Calu3 (cell line): Measurements from ENCODE around the gene PLK2. TPM values are rescaled to one million over a fixed set of nuclear protein-coding genes. Genes with fewer than 3 reads are reported as not detected.

Source experiments
- BruUV-seq: library from RNA; stranded (reverse); fragments of 400-500 nt; replicated peaks from 2 replicates; lab custom pipeline; 2021; lab: Mats Ljungman, UMichigan
- CTCF ChIA-PET: fragments of 300-600 bp; sonication (Branson Sonifier 250); formaldehyde crosslinking; loops from one replicate; lab custom pipeline; 2022; ENCODE audit warnings: antibody characterized with exemption; lab: Charles Lee
- DNase-seq: peaks from one replicate; pipeline ENCODE4 v3.0.0; 2022
- H3K27ac Mint-ChIP-seq: one replicate; pipeline ENCODE4 v1.8.0; 2022; ENCODE audit warnings: mixed read lengths; ENCODE audit not compliant: unreplicated experiment
- H3K27me3 Mint-ChIP-seq: one replicate; pipeline ENCODE4 v1.8.0; 2022; ENCODE audit warnings: mixed read lengths; ENCODE audit not compliant: unreplicated experiment
- H3K36me3 Mint-ChIP-seq: one replicate; pipeline ENCODE4 v1.8.0; 2022; ENCODE audit warnings: mild to moderate bottlenecking, moderate library complexity, mixed read lengths; ENCODE audit not compliant: insufficient read depth, unreplicated experiment
- H3K4me1 Mint-ChIP-seq: one replicate; pipeline ENCODE4 v1.8.0; 2022; ENCODE audit warnings: mild to moderate bottlenecking, low read depth, mixed read lengths; ENCODE audit not compliant: unreplicated experiment
- H3K4me3 Mint-ChIP-seq: one replicate; pipeline ENCODE4 v1.8.0; 2022; ENCODE audit warnings: mild to moderate bottlenecking, low read depth, moderate library complexity, mixed read lengths; ENCODE audit not compliant: unreplicated experiment
- H3K9me3 Mint-ChIP-seq: one replicate; pipeline ENCODE4 v1.8.0; 2022; ENCODE audit warnings: low read depth, mixed read lengths; ENCODE audit not compliant: unreplicated experiment
- intact Hi-C: fragments of 100-400 bp; cut with micrococcal nuclease; formaldehyde crosslinking; loops from one replicate; pipeline ENCODE4 v1.10.0; 2022; ENCODE audit not compliant: unreplicated experiment
- total RNA-seq: library from RNA; stranded (reverse); gene quantifications from 2 replicates; pipeline ENCODE4 v1.2.3, GENCODE V29; 2022
- TF ChIP-seq, protein P1 (sequence below): fragments of 200-600 bp; IDR thresholded peaks from one replicate; pipeline ENCODE4 v1.8.0; 2022; ENCODE audit warnings: antibody characterized with exemption; ENCODE audit not compliant: unreplicated experiment

The PLK2 gene
- total RNA-seq, 1 experiment from 2014 or later, result 229 TPM

DNA sequence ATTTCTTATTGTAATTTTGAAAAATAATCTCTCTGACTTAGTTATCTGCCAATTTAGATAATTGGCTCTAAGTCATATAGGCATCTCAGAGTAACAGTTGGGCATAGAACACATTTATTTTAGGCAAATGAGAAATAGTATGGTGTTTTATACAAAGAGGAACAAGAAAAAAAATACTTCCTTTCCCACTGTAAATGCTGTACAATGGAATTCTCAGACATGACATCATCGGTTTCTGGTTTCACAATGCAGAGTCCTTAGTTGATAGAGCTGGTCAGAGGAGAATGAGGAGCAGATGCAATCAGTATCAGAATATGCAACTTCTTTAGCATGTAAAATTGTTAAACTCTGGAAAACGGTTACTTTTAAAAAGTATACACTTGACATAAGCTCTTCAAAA lies 49.4 kb downstream of the PLK2 start:
- TF ChIP-seq, protein P1, sequence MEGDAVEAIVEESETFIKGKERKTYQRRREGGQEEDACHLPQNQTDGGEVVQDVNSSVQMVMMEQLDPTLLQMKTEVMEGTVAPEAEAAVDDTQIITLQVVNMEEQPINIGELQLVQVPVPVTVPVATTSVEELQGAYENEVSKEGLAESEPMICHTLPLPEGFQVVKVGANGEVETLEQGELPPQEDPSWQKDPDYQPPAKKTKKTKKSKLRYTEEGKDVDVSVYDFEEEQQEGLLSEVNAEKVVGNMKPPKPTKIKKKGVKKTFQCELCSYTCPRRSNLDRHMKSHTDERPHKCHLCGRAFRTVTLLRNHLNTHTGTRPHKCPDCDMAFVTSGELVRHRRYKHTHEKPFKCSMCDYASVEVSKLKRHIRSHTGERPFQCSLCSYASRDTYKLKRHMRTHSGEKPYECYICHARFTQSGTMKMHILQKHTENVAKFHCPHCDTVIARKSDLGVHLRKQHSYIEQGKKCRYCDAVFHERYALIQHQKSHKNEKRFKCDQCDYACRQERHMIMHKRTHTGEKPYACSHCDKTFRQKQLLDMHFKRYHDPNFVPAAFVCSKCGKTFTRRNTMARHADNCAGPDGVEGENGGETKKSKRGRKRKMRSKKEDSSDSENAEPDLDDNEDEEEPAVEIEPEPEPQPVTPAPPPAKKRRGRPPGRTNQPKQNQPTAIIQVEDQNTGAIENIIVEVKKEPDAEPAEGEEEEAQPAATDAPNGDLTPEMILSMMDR, result no peak
- DNase-seq, result peak; percentile 32
- Mint-ChIP-seq H3K4me1 (peaks cover 55% of the 10 kb centered on the region), H3K4me3 (no peak overlapping the region), H3K27ac (peak overlapping the region; percentile 77), H3K36me3 (no peaks in the 10 kb centered on the region), H3K27me3 (no peaks in the 10 kb centered on the region), H3K9me3 (no peaks in the 10 kb centered on the region)
- intact Hi-C loops, result no loop called here
- CTCF ChIA-PET, result interaction anchor here (0.6 kb wide), 1 partner anchor 172 kb away, joined by 3 read pairs; no protein-coding TSS in a partner anchor
- BruUV-seq, result no TSS peak

GRCh38 chr5:58407042-58407719 lies 52.7 kb downstream of the PLK2 start:
- H3K4me3 Mint-ChIP-seq, result no peak overlapping the region
- peaks cover 54% of the 10 kb centered on the region for H3K4me1 Mint-ChIP-seq
- no peak for DNase-seq
- CTCF ChIA-PET, result interaction anchor here (1.5 kb wide), 1 partner anchor 19 kb away, joined by 3 read pairs; no protein-coding TSS in a partner anchor
- no TSS peak for BruUV-seq
- intact Hi-C loops, result no loop called here
- H3K36me3 Mint-ChIP-seq, result no peaks in the 10 kb centered on the region
- no peaks in the 10 kb centered on the region for H3K27me3 Mint-ChIP-seq
- no peaks in the 10 kb centered on the region for H3K9me3 Mint-ChIP-seq
- H3K27ac Mint-ChIP-seq, result no peak overlapping the region
- TF ChIP-seq, protein P1, result no peak

GRCh38 chr5:58406394-58406793 lies 53.5 kb downstream of the PLK2 start:
- no TSS peak for BruUV-seq
- no peak for DNase-seq
- intact Hi-C loops, result no loop called here
- CTCF ChIA-PET, result interaction anchor here (1.5 kb wide), 1 partner anchor 19 kb away, joined by 3 read pairs; no protein-coding TSS in a partner anchor
- H3K4me3 Mint-ChIP-seq, result no peak overlapping the region
- H3K36me3 Mint-ChIP-seq, result no peaks in the 10 kb centered on the region
- H3K4me1 Mint-ChIP-seq, result peaks cover 46% of the 10 kb centered on the region
- H3K9me3 Mint-ChIP-seq, result no peaks in the 10 kb centered on the region
- H3K27ac Mint-ChIP-seq, result no peak overlapping the region
- TF ChIP-seq, protein P1, result no peak
- H3K27me3 Mint-ChIP-seq, result no peaks in the 10 kb centered on the region

GRCh38 chr5:58405175-58405574 lies 54.7 kb downstream of the PLK2 start:
- Mint-ChIP-seq H3K4me1 (peaks cover 35% of the 10 kb centered on the region), H3K9me3 (no peaks in the 10 kb centered on the region), H3K27ac (no peak overlapping the region), H3K36me3 (no peaks in the 10 kb centered on the region), H3K4me3 (no peak overlapping the region), H3K27me3 (no peaks in the 10 kb centered on the region)
- BruUV-seq, result no TSS peak
- TF ChIP-seq, protein P1, result no peak
- DNase-seq, result no peak
- CTCF ChIA-PET, result no interaction called here
- intact Hi-C loops, result no loop called here
